NCI-H2081 (cell line): Measurements from ENCODE around the gene GTF3C4.

Experiments
- DNase-seq, 2 experiments: peaks; one replicate each; lab custom pipeline; 2025; lab: John Stamatoyannopoulos, UW

GTF3C4 gene

GRCh38 chr9:132670457-132671391, at the start of gene GTF3C4:
GTF3C4 (plus strand) TSS chr9:132670464; CDS start chr9:132670599, 135 bp downstream.
- peak; percentile 17 to 49 for DNase-seq

- no peak for DNase-seq
Measured at GRCh38 chr9:132622159-132622558, 48.1 kb upstream of the GTF3C4 start.

GRCh38 chr9:132626285-132626684, 44.0 kb upstream of the GTF3C4 start:
- DNase-seq, result no peak

- no peak for DNase-seq
Measured at GRCh38 chr9:132627106-132627505, 43.2 kb upstream of the GTF3C4 start.

- no peak for DNase-seq
Measured at GRCh38 chr9:132627594-132627993, 42.7 kb upstream of the GTF3C4 start.

GRCh38 chr9:132628746-132629145, 41.5 kb upstream of the GTF3C4 start:
- no peak for DNase-seq

GRCh38 chr9:132630116-132630515, 40.1 kb upstream of the GTF3C4 start:
- no peak for DNase-seq

GRCh38 chr9:132630811-132631210, 39.5 kb upstream of the GTF3C4 start:
- DNase-seq, result peak in 1 of 2 experiments; percentile 61

- DNase-seq, result peak in 1 of 2 experiments; percentile 53
Measured at GRCh38 chr9:132631280-132631679, 39.0 kb upstream of the GTF3C4 start.

- peak in 1 of 2 experiments; percentile 42 for DNase-seq
Measured at GRCh38 chr9:132631685-132632084, 38.6 kb upstream of the GTF3C4 start.

GRCh38 chr9:132632413-132633129, 37.7 kb upstream of the GTF3C4 start:
- no peak for DNase-seq

- no peak for DNase-seq
Measured at GRCh38 chr9:132634327-132634726, 35.9 kb upstream of the GTF3C4 start.

GRCh38 chr9:132637351-132637750, 32.9 kb upstream of the GTF3C4 start:
- peak; percentile 89 to 96 for DNase-seq

GRCh38 chr9:132637801-132638200, 32.5 kb upstream of the GTF3C4 start:
- DNase-seq, result no peak

GRCh38 chr9:132638240-132638639, 32.0 kb upstream of the GTF3C4 start:
- DNase-seq, result no peak

- no peak for DNase-seq
Measured at GRCh38 chr9:132639322-132639721, 30.9 kb upstream of the GTF3C4 start.

GRCh38 chr9:132641216-132641615, 29.0 kb upstream of the GTF3C4 start:
- no peak for DNase-seq

- DNase-seq, result no peak
Measured at GRCh38 chr9:132644251-132644650, 26.0 kb upstream of the GTF3C4 start.

- peak in 1 of 2 experiments; percentile 28 for DNase-seq
Measured at GRCh38 chr9:132645306-132645705, 25.0 kb upstream of the GTF3C4 start.

- no peak for DNase-seq
Measured at GRCh38 chr9:132645711-132646110, 24.6 kb upstream of the GTF3C4 start.

- no peak for DNase-seq
Measured at GRCh38 chr9:132646726-132647125, 23.5 kb upstream of the GTF3C4 start.

- DNase-seq, result no peak
Measured at GRCh38 chr9:132647355-132647754, 22.9 kb upstream of the GTF3C4 start.

- no peak for DNase-seq
Measured at GRCh38 chr9:132647806-132648205, 22.5 kb upstream of the GTF3C4 start.
